Stimulated activated CD4-positive, alpha-beta T cell treated with anti-CD3 and anti-CD28 coated beads, Interleukin-15, amount 100 ng/mL, for 48 hours (primary cell): ENCODE measurements around the gene KIF9.
"Not testable (repeated sequence)": the region's sequence is repeated elsewhere in the genome, so short reads cannot be mapped to it uniquely, and the experiment has no call there.

Experiments used
- DNase-seq, 2 donors: peaks; one replicate each; pipeline ENCODE4 v3.0.0-alpha.2; 2020; ENCODE audit warnings: low read depth in 2 of 2

Gene KIF9, protein sequence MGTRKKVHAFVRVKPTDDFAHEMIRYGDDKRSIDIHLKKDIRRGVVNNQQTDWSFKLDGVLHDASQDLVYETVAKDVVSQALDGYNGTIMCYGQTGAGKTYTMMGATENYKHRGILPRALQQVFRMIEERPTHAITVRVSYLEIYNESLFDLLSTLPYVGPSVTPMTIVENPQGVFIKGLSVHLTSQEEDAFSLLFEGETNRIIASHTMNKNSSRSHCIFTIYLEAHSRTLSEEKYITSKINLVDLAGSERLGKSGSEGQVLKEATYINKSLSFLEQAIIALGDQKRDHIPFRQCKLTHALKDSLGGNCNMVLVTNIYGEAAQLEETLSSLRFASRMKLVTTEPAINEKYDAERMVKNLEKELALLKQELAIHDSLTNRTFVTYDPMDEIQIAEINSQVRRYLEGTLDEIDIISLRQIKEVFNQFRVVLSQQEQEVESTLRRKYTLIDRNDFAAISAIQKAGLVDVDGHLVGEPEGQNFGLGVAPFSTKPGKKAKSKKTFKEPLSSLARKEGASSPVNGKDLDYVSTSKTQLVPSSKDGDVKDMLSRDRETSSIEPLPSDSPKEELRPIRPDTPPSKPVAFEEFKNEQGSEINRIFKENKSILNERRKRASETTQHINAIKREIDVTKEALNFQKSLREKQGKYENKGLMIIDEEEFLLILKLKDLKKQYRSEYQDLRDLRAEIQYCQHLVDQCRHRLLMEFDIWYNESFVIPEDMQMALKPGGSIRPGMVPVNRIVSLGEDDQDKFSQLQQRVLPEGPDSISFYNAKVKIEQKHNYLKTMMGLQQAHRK

DNA sequence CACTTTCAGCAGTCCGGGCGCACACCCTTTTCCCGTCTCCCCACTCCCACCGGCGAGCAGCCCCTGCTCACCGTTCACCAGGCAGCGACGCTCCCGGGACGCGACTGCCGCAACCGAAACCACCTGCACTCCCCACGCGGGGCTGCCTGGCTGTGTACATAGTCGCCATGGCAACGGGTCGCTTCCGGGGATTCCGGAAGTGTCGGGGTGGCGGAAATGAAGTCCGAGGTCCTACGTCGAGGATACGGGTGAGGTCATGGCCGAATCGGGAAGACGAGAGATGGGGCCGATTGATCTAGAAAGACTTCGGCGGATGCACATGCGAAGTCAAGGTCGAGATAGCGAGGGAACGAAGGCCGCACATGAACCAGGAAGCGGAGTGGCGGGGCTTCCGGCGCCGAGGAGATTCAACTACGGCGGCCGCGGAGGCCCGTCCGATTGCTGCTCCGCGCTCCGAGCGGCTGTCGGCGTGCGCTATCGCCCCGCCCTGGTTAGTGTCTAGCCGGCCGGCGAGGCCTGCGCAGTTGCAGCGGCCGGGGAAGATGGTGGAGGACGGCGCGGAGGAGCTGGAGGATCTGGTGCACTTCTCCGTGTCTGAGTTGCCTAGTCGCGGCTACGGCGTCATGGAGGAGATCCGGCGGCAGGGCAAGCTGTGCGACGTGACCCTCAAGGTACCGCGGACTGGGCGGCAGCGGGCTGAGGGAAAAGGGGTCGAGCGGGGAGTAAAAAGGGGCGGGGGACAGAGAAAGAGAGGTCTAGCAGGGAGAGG lies at the start of gene KIF9, which contains the start of gene KLHL18:
TSS of gene KIF9 (minus strand) at position 376 of the 769 bp plus-strand sequence. CDS start 5,425 bp downstream, outside the sequence.
TSS of gene KLHL18 (plus strand) at position 521 of the 769 bp plus-strand sequence. CDS start at position 543, 22 bp downstream.
- DNase-seq, result peak; percentile 93 to 94

DNA sequence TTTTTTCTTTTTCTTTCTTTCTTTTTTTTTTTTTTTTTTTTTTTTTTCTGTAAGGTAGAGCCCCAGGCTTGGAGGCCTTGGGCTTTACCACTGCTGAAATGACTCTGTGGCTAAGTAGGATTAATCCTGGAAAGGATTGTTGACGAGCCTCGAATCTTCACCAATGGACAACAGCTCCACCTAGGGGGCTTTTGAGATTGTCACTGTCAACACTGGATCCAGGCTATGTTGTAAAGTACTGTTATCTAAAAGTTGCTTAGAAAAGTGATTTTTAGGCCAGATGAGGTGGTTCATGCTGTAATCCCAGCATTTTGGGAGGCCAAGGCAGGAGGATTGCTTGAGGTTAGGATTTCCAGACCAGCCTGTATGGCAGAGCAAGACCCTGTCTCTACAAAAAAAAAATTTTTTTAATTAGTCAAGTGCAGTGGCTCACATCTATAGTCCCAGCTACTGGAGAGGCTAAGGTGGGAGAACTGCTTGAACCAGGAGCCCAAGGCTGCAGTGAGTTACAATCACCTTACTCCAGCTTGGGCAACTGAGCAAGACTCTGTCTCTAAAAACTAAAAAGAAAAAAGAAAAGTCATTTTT lies 41.8 kb upstream of the KIF9 start:
- peak in 1 of 2 donors; percentile 28 for DNase-seq

DNA sequence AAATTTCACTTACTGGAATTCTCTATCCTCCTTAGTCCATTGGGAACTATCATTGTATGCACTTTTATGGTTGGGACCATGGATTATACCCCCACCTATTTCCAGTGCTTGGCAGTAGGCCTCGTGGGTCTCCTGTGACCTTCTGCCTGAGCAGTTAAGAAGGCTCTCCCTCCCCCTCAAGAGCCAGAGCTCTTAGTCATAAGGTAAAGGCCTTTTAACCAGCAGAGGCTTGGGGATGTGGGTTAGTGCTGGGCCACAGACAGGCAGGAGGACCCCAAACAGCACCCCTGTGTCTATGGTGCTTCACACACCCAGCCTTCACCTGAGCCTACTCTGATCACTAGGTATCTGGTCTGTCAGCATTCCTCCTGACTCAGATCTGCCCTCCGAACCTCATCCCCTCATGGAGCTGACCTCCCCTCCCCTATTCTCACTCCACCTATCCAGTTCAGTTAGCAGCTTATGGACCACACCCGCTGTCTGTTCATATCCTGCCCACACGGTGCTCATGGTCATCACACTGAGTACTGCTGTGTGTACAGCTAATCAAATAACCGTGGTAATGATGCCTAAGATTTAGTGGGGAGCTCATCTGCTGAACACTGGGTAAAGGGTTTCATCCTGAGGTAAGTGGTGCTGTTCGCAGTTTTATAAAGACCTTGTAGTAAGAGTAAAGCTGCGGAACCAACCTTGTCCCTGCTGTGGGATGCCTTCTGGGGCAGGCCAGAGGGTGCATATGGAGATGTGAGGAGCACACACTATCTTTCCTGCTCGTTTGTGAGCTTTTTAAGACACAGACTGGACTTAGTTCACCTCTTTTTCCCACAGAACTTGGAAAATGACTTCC lies 41.1 kb upstream of the KIF9 start:
- no peak for DNase-seq

DNA sequence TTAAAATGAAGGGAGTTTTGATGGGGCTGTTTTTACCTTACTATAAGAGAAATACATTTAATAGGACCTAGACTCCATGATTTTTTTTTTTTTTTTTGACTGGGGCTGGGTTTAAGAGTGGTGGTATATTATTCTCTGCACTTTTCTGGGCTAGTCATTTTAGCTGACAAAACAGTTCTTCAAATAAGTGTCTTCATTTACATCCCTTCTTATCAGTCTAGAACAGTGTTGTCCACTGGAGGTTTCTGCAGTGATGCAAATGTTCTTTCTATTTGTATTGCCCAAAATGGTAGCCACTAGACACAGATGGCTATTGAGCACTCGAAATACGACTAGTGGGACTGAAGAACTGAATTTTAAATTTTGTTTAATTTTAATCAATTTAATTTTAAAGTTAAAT lies 37.4 kb upstream of the KIF9 start:
- no peak for DNase-seq

DNA sequence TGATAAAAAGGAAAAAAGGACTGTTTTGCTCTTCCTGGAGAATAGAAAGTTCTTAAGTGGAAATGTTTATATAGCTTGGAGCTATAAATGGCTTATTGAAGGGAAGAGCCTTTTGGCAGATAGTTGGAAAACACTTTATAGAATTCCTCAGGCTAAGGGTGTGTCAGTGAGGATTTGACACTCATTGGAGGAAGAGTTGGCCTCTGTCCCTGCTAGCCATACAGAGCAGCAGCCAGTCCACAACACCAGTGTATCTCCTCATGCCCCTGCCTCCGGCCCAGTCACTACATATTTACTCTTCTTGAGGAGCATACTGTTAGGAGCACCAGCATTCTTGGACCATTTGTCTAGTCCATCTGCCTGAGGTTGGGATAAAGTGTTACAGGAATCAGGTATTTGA lies 36.3 kb upstream of the KIF9 start:
- DNase-seq, result no peak

DNA sequence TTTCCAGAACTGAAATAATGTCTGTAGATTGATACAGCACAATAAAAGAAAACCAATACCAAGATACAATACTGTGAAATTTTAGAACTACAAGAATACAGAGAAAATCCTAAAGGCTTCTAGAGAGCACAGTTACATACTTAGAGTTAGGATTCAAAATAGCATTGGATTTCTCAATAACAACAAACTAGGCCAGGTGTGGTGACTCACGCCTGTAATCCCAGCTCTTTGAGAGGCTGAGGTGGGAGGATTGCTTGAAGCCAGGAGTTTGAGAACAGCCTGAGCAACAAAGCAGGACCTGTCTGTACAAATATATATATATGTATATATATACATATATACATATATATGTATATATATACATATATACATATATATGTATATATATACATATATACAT lies 33.6 kb upstream of the KIF9 start:
- DNase-seq, result not testable (repeated sequence)

DNA sequence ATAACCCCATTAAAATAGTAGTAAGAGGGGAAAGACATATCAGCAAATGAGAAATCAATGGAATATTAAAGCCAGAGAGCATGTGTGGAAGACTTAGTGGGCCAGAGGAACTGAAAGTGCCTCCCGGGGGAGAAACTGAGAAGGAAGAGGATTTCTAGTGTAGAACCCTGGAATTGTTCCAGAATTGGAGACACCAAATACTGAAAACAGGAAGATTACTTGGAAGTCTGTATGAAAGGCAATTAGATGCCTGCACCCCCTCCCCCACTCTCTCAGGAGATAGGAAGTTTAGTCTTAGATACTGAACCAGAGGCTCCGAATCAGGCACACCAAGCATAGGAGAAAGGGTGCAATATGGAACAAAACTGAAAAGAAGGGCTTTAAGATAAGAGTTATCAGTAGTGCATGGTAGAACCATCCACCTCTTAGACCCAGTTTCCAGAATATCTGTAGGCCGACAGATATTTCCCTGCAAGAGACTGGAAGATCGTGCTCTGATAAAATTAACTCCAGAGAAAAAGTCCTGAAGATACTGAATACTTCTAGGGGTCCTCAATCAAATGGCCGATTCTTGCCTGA lies 32.6 kb upstream of the KIF9 start:
- DNase-seq, result no peak

DNA sequence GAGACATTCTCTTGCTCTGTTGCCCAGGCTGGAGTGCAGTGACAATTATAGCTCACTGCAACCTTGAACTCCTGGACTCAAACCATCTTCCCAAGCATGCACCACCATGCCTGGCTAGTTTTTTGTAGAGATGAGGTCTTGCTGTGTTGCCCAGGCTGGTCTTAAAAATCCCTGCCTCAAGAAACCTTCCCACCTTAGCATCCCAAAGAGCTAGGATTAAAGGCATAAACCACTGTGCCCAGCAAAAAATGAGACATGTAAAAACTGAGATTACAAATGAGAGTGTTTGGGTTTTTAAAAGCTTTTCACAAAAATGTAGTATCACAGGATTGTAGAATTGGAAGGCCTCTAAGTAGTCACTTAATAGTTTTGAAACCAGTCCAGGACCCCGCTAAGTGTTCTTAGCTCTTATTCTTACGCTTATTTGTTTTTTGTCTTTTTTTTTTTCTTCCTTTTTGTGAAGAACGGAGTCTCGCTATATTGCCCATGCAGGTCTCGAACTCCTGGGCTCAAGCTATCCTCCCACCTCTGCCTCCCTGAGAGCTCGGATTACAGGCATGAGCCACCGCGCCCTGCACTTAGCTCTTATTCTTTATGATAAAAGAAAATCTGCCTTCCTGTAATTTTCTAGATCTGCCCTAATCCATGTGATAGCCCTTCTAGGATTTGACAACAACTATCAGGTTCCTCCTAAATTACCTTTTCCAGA lies 31.6 kb upstream of the KIF9 start:
- no peak for DNase-seq

DNA sequence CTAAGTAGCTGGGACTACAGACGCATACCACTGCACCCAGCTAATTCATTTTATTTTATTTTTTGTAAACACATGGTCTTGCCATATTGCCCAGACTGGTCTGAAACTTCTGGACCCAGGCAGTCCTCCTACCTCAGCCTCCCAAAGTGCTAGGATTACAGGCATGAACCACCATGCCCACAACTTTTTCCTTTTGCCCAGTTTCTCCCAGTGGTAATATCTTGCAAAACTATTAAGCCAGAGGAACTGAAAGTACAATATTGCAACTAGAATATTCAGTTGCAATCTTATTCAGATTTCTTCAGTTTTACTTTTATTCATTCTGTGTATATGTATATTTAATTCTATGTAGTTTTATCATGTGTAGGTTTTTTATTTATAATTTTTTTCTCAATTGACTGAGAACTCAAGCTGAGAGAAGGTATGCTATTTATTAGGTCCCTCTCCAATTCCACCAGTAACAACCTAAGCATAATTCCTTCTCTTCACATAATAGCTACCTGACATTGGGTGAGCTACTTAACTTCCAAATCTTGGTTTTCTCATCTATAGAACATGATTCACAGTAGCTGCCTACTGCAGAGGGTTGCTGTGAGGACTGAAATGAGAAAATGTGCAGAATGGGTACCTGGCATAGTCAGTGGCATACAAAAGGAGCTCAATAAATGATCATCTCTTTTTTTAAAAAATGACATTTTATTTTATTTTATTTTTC lies 30.9 kb upstream of the KIF9 start:
- DNase-seq, result no peak

DNA sequence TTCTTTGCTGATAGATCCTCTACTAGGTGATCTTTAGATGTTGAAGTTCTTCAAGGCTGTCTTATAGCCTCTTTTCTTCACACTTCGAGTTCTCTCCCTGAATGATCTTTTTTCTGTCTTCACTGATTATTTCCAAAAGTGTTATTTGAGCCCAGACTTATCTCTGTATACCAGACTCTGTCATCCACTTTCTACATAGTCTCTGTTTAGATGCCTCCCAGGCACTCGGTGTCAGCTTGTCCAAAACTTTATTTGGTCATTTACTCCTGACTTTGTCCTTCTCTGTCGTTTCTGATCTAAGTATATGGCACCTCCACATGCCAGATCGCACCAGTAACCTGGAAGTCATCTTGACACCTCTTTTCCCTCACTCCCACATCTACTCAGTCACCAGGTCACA lies 27.8 kb upstream of the KIF9 start:
- no peak for DNase-seq

DNA sequence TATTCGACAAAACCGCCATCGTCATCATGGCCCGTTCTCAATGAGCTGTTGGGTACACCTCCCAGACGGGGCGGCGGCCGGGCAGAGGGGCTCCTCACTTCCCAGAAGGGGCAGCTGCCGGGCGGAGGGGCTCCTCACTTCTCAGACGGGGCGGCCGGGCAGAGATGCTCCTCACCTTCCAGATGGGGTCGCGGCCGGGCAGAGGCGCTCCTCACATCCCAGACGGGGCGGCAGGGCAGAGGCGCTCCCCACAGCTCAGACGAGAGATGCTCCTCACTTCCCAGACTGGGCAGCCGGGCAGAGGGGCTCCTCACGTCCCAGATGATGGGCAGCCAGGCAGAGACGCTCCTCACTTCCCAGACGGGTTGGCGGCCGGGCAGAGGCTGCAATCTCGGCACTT lies 26.6 kb upstream of the KIF9 start:
- DNase-seq, result not testable (repeated sequence)

DNA sequence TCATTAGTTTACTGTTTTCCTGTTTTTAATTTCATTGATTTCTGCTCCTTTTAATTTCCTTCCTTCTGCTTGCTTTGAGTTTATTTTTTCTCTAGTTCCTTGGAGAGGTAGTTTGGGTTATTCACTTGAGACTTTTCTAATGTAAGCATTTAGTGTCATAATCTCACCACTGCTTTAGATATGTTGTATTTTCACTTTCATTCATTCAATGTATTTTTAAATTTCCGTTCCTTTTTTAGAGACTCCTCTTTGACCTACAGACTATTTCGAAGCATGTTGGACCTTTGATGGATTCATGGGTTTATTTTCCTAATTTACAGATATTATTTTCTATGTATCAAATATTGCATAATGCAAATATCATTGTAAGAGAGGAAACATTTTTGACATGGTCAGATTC lies 23.4 kb upstream of the KIF9 start:
- no peak for DNase-seq

DNA sequence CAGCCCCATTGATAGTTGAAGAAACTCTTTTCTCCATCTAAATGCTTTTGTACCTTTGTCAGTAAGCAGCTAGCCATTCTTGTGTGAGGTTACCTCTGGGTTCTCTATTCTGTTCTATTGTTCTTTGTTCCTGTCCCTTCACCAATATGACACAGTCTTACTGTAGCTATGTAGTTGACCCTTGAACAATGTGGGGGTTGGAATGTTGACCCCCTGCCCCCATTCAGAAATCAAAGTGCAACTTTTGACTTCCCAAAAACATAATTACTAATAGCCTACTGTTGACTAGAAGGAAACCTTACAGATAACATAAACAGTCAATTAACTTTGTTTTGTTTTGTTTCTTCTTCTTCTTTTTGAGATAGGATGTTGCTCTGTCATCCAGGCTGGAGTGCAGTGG lies 18.9 kb upstream of the KIF9 start:
- no peak for DNase-seq

DNA sequence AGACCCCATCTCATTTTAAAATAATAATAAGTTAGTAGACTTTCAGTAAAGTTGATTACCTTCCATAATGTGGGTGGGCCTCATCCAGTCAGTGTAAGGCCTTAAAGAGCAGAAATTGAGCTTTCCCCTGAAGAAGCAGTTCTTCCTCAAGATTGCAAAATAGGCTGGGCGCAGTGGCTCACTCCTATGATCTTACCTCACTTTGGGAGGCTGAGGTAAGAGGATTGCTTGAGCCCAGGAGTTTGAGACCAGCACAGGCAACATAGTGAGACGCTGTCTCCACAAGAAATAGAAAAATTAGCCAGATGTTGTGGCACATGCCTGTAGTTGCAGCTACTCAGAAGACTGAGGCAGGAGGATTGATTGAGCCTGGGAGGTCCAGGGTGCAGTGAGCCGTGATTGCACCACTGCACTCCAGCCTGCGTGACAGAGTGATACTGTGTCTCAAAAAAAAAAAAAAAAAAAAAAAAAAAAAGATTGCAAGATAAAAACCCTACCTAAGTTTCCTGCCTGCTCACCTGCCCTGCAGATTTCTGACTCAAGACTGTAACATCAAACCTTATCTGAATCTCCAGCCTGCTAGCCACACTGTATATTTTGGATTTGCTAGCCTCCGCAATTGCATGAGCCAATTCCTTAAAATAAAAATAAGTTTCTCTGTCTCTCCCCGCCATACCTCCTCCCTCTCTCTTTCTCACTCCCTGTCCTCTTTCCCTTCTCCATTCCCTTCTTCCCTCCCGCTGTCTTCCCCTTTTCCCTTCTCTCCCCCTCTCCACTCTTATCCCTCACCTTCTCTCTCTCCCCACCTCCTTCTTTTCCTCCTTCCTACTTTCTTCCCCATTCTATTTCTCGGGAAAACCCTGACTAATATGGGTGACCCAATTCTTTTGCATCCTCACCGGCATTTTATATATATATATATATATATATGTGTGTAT lies 17.1 kb upstream of the KIF9 start:
- no peak for DNase-seq

DNA sequence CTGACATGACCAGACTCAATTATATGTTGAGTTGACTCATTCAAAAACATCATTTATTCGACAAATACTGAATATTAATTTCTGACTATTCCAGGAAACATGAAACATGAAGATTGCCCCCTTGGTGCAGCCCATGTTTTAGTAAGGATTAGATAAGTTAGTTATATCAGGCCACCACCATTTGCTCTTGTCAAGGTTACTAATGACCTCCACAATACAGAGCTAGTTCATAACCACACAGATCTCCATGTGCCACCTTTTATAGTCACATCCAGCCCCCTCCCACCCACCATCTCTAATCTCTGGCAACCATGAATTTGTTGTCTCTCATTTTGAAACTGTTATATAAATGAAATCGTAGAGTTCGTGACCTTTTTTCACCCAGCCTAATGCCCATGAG lies 15.8 kb upstream of the KIF9 start:
- no peak for DNase-seq

DNA sequence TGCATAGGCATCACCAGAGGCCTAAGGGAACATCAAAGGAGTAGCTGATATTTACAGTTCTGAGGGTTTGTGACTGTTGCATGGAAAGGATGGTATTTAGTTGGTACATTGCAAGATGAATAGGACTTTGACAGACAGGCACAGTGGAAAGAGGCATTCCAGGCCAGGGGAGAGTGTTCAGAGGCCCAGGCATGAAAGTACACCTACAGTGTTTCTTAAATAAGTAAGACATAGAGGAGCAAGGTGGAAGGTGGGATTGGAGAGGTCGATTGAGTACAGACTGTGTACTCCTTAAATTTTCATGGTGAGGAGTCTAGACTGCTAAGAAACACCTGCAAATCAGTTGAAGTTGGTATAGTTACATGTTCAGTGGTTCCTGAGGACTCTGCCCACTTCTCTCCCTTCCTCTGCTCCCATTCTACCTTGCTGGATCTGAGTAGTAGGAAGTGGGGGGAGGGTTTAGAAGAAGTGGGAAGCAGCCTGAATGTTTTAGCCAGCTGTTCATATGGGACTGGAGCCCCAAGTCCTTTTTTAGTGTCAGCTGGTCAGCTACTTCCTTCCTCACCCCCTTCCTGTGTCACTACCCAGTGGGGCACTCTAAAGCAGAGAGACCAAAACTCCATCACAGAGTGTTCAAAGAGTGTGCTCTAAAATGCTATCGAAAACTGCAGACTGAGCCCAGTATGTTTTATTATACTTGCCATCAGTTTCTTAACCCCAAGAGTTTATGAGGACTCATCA lies 14.1 kb upstream of the KIF9 start:
- DNase-seq, result no peak

DNA sequence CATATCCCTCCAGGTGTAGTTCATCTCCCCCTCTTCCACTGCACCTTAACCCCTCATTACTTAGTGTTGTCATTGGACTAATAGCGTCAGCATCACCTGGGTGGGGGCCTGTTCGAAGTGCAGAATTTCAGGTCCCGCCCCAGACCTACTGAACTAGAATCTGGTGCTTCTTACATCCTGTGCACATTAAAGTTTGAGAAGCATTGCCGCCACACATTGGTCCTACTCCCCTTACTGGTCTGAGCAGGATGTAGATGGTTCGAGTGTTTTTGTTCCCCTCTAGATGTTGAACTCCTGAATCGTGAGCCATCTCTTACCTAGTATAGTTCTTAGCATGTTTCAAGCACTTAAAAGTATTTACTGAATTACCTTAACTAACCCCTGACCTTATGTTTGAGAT lies 13.4 kb upstream of the KIF9 start:
- no peak for DNase-seq
